Activated CD8-positive, alpha-beta T cell treated with anti-CD3 and anti-CD28 coated beads for 36 hours (primary cell): Measurements from ENCODE around the gene RETREG3. TPM values are rescaled to one million over a fixed set of nuclear protein-coding genes. Genes with fewer than 3 reads are reported as not detected.
"Not testable (repeated sequence)": the region's sequence is repeated elsewhere in the genome, so short reads cannot be mapped to it uniquely, and the experiment has no call there.

Experiments
- ATAC-seq: fragments of 200-7000 bp; cut with Tn5 transposase; one replicate; pipeline ENCODE4 v1.10.0; 2021; ENCODE audit warnings: mild to moderate bottlenecking, moderate library complexity
- CTCF ChIA-PET: fragments of 350-600 bp; sonication (Branson Sonifier 250); formaldehyde crosslinking; loops from one replicate; lab custom pipeline; 2021; ENCODE audit warnings: antibody characterized with exemption; lab: Charles Lee
- POLR2A ChIA-PET: fragments of 350-600 bp; sonication (Branson Sonifier 250); formaldehyde crosslinking; loops from one replicate; lab custom pipeline; 2021; ENCODE audit warnings: antibody characterized with exemption; lab: Charles Lee
- DNase-seq: peaks from one replicate; pipeline ENCODE4 v3.0.0-alpha.2; 2020
- H3K27ac Mint-ChIP-seq: one replicate; pipeline ENCODE4 v1.8.0; 2021; ENCODE audit warnings: mild to moderate bottlenecking, mixed read lengths
- H3K27me3 Mint-ChIP-seq: one replicate; pipeline ENCODE4 v1.8.0; 2021; ENCODE audit warnings: mixed read lengths
- H3K36me3 Mint-ChIP-seq: one replicate; pipeline ENCODE4 v1.8.0; 2021; ENCODE audit warnings: low read depth, mixed read lengths
- H3K4me1 Mint-ChIP-seq: one replicate; pipeline ENCODE4 v1.8.0; 2021; ENCODE audit warnings: low read depth, mixed read lengths
- H3K4me3 Mint-ChIP-seq: one replicate; pipeline ENCODE4 v1.8.0; 2021; ENCODE audit warnings: mild to moderate bottlenecking, moderate library complexity, mixed read lengths
- H3K9me3 Mint-ChIP-seq: one replicate; pipeline ENCODE4 v1.8.0; 2021; ENCODE audit warnings: mixed read lengths
- CTCF ChIP-seq: fragments of 200-600 bp; IDR thresholded peaks from one replicate; pipeline ENCODE4 v1.8.0; 2022; ENCODE audit warnings: antibody characterized with exemption, mild to moderate bottlenecking
- intact Hi-C: fragments of 100-400 bp; cut with micrococcal nuclease; formaldehyde crosslinking; loops from one replicate; pipeline ENCODE4 v1.10.0; 2022
- total RNA-seq, 2 experiments: library from RNA; stranded (reverse); gene quantifications; one replicate each; pipeline ENCODE4 v1.2.3, GENCODE V29; 2021

Gene RETREG3
- total RNA-seq, 2 experiments from 2014 or later, result 25.0 to 28.2 TPM

GRCh38 chr17:42544874-42545283 lies 64.3 kb downstream of the RETREG3 start:
- Mint-ChIP-seq H3K4me1 (peaks cover 26% of the 10 kb centered on the region), H3K27ac (no peak overlapping the region), H3K27me3 (no peaks in the 10 kb centered on the region), H3K9me3 (no peaks in the 10 kb centered on the region), H3K4me3 (no peak overlapping the region), H3K36me3 (peaks cover 13% of the 10 kb centered on the region)
- intact Hi-C loops, result no loop called here
- CTCF ChIA-PET, result interaction anchor here (1.6 kb wide), 1 partner anchor 8 kb away, joined by 4 read pairs; no protein-coding TSS in a partner anchor
- ATAC-seq, result no peak
- no peak for TF ChIP-seq CTCF
- no peak for DNase-seq
- POLR2A ChIA-PET, result interaction anchor here (0.6 to 1.2 kb wide), 3 partner anchors 9 to 824 kb away, joined by 3 to 6 read pairs (median 4); partner anchors contain the start of gene NAGLU

GRCh38 chr17:42543190-42544079 lies 65.7 kb downstream of the RETREG3 start:
- peaks cover 19% of the 10 kb centered on the region for H3K36me3 Mint-ChIP-seq
- DNase-seq (no peak), ATAC-seq (no peak)
- no peaks in the 10 kb centered on the region for H3K9me3 Mint-ChIP-seq
- CTCF ChIA-PET, result interaction anchor here (1.2 to 1.4 kb wide), 3 partner anchors 10 to 33 kb away, joined by 3 to 6 read pairs (median 4); no protein-coding TSS in a partner anchor
- no peak overlapping the region for H3K4me3 Mint-ChIP-seq
- H3K4me1 Mint-ChIP-seq, result peaks cover 17% of the 10 kb centered on the region
- TF ChIP-seq CTCF, result no peak
- no peak overlapping the region for H3K27ac Mint-ChIP-seq
- no peaks in the 10 kb centered on the region for H3K27me3 Mint-ChIP-seq
- POLR2A ChIA-PET, result interaction anchor here (1.4 to 3.3 kb wide), 2 partner anchors 11 kb away, joined by 4 to 12 read pairs; no protein-coding TSS in a partner anchor
- intact Hi-C loops, result no loop called here

- Mint-ChIP-seq H3K27me3 (no peaks in the 10 kb centered on the region), H3K27ac (peak overlapping the region; percentile 39), H3K36me3 (peaks cover 22% of the 10 kb centered on the region), H3K9me3 (no peaks in the 10 kb centered on the region), H3K4me3 (peak overlapping the region; percentile 28), H3K4me1 (peaks cover 25% of the 10 kb centered on the region)
- POLR2A ChIA-PET, result interaction anchor here (0.6 to 3.3 kb wide), 6 partner anchors 10 to 283 kb away, joined by 3 to 12 read pairs (median 4); partner anchors contain the start of genes BECN1 and PSMC3IP
- CTCF ChIA-PET, result interaction anchor here (0.8 to 2.0 kb wide), 10 partner anchors 9 to 219 kb away, joined by 3 to 6 read pairs (median 4); partner anchors contain the start of gene PSMC3IP
- TF ChIP-seq CTCF, result no peak
- intact Hi-C loops, result no loop called here
- peak; percentile 29 for ATAC-seq
- DNase-seq, result no peak
Measured at GRCh38 chr17:42541041-42541833, 67.9 kb downstream of the RETREG3 start.

GRCh38 chr17:42540558-42540957 lies 68.6 kb downstream of the RETREG3 start:
- H3K9me3 Mint-ChIP-seq, H3K27me3 Mint-ChIP-seq, DNase-seq, ATAC-seq, intact Hi-C loops: not testable (repeated sequence)
- H3K4me3 Mint-ChIP-seq, result peak overlapping the region; percentile 28
- H3K27ac Mint-ChIP-seq, result peak overlapping the region; percentile 39
- peaks cover 22% of the 10 kb centered on the region for H3K36me3 Mint-ChIP-seq
- POLR2A ChIA-PET, result interaction anchor here (0.9 to 3.3 kb wide), 5 partner anchors 9 to 283 kb away, joined by 3 to 12 read pairs (median 5); partner anchors contain the start of genes BECN1 and PSMC3IP
- CTCF ChIA-PET, result interaction anchor here (0.8 to 2.0 kb wide), 8 partner anchors 10 to 218 kb away, joined by 3 to 6 read pairs (median 4); partner anchors contain the start of gene PSMC3IP
- peaks cover 27% of the 10 kb centered on the region for H3K4me1 Mint-ChIP-seq

- no peak for ATAC-seq
- CTCF ChIA-PET, result interaction anchor here (0.5 to 1.4 kb wide), 2 partner anchors 11 to 52 kb away, joined by 3 to 5 read pairs; no protein-coding TSS in a partner anchor
- Mint-ChIP-seq H3K27ac (no peak overlapping the region), H3K36me3 (peaks cover 22% of the 10 kb centered on the region), H3K27me3 (no peaks in the 10 kb centered on the region), H3K4me3 (no peak overlapping the region), H3K9me3 (no peaks in the 10 kb centered on the region), H3K4me1 (peaks cover 31% of the 10 kb centered on the region)
- DNase-seq, result no peak
- intact Hi-C loops, result no loop called here
- TF ChIP-seq CTCF, result no peak
- POLR2A ChIA-PET, result no interaction called here
Measured at GRCh38 chr17:42538482-42538881, 70.7 kb downstream of the RETREG3 start.
